PC-9 (cell line): ENCODE data around the gene EVI5L.

Experiments used
- CTCF ChIP-seq: fragments of 200-600 bp; sonication (generic); conservative IDR thresholded peaks from 2 replicates; pipeline ENCODE4 v1.6.1; 2017; ENCODE audit warnings: mixed run types, antibody characterized with exemption, mild to moderate bottlenecking, moderate library complexity
- EZH2 ChIP-seq: fragments of 200-600 bp; sonication (generic); IDR thresholded peaks from 2 replicates; pipeline ENCODE4 v1.8.0; 2017; ENCODE audit warnings: antibody characterized with exemption, low read depth

GRCh38 chr19:7851623-7852500, 21.8 kb downstream of the EVI5L start:
- TF ChIP-seq EZH2: no peak
- TF ChIP-seq CTCF: no peak
